Vagina (tissue), 2 donors: Measurements from ENCODE around the gene KIDINS220. TPM values are rescaled to one million over a fixed set of nuclear protein-coding genes. Genes with fewer than 3 reads are reported as not detected.
A peak's percentile ranks its signal among the peaks of the same experiment; 100 is the strongest.

ENCODE experiments used
- DNase-seq, 2 donors: peaks; one replicate each; pipeline ENCODE4 v3.0.0-alpha.2; 2017; ENCODE audit errors: extremely low spot score in 2 of 2
- H3K27ac ChIP-seq: fragments of 200-600 bp; sonication (generic); one replicate; pipeline ENCODE4 v1.5.1; 2019
- H3K27me3 ChIP-seq: fragments of 200-600 bp; sonication (generic); one replicate; pipeline ENCODE4 v1.5.1; 2019
- H3K36me3 ChIP-seq, 2 donors: fragments of 200-600 bp; sonication (generic); one replicate each; pipeline ENCODE4 v1.5.1; 2017 to 2019
- H3K4me1 ChIP-seq: fragments of 200-600 bp; sonication (generic); one replicate; pipeline ENCODE4 v1.5.1; 2019
- H3K4me3 ChIP-seq, 2 donors: fragments of 200-600 bp; sonication (generic); 1 replicate in 1 of 2; 2 replicates in 1 of 2; pipeline ENCODE4 v1.5.1; 2016 to 2019
- H3K9me3 ChIP-seq: fragments of 200-600 bp; sonication (generic); one replicate; pipeline ENCODE4 v1.5.1; 2019
- POLR2A ChIP-seq, 2 donors: fragments of 450-650 bp; IDR thresholded peaks; one replicate each; pipeline ENCODE4 v1.6.1; 2017; ENCODE audit warnings: antibody characterized with exemption in 2 of 2, mild to moderate bottlenecking in 2 of 2, moderate library complexity in 2 of 2
- POLR2AphosphoS5 ChIP-seq, 2 donors: sonication (generic); formaldehyde crosslinking; IDR thresholded peaks; one replicate each; pipeline ENCODE4 v1.9.0; 2017; ENCODE audit warnings: antibody characterized with exemption in 2 of 2, mild to moderate bottlenecking in 2 of 2, low read depth in 1 of 2; ENCODE audit not compliant: insufficient read depth in 1 of 2
- intact Hi-C: fragments of 100-400 bp; cut with DNase I; formaldehyde crosslinking; loops from one replicate; pipeline ENCODE4 v1.15.1; 2023
- total RNA-seq: library from RNA; depleted of rRNA; stranded (reverse); fragments of >200 nt; gene quantifications from one replicate; pipeline ENCODE4 v1.2.3, GENCODE V29; 2016
- TF ChIP-seq, protein P1 (sequence below), 3 experiments: fragments of 450-650 bp in 2 of 3; fragments of 200-600 bp in 1 of 3; sonication (generic) in 1 of 3; IDR thresholded peaks; one replicate each; pipeline ENCODE4 v1.5.1; 2017 to 2019; ENCODE audit warnings: antibody characterized with exemption in 3 of 3, mild to moderate bottlenecking in 2 of 3, moderate library complexity in 2 of 3

The KIDINS220 gene
- total RNA-seq, 1 donor from 2014 or later: 67.8 TPM

DNA sequence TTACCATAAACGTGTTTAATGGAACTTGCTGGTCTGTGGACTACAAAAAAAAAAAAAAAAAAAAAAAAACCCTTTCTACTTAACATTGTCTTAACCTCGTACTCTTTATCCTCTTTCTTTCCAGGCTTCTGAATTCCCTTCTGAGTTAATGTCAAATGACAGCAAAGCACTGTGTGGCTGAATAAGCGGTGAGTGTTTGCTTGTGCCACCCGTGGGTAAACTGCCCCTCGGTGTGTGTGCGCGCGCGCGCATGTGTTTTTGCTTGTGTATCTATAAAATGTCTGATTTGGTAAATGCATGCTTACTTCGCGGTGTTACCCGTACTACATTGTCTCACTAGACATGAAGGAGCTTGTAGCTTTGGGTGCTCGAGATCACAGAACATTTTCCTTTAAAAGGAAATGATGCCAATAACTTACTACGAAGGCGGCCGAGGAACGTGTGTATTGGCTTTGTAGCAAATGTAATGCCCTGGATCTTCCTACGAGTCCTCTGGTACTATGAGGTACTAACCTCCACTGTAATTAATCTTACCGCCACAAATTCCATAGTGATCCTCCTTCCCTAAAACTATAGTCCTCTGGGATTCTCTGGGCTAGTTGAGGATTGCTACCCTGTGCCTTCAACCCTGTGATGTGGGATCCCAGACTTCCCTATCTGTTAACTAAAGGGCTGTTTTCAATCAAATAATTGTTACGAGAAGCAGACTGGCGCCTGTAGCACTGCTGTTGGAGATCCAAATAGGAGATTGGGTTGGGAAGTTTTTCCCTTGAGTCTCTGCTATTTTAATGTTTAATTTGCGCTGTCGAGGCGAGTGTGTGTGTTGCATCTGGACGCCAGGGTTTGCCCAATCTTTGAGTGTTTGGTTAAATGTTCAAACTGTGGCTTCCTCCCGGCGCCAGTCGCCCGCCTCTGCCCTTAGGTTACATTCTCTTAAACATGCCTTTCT is 154.4 kb downstream of the KIDINS220 start:
- DNase-seq: no peak
- TF ChIP-seq, protein P1, sequence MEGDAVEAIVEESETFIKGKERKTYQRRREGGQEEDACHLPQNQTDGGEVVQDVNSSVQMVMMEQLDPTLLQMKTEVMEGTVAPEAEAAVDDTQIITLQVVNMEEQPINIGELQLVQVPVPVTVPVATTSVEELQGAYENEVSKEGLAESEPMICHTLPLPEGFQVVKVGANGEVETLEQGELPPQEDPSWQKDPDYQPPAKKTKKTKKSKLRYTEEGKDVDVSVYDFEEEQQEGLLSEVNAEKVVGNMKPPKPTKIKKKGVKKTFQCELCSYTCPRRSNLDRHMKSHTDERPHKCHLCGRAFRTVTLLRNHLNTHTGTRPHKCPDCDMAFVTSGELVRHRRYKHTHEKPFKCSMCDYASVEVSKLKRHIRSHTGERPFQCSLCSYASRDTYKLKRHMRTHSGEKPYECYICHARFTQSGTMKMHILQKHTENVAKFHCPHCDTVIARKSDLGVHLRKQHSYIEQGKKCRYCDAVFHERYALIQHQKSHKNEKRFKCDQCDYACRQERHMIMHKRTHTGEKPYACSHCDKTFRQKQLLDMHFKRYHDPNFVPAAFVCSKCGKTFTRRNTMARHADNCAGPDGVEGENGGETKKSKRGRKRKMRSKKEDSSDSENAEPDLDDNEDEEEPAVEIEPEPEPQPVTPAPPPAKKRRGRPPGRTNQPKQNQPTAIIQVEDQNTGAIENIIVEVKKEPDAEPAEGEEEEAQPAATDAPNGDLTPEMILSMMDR (IDR thresholded peaks at IDR 0.05): peak in 1 of 3 experiments; percentile 12
- no peak for TF ChIP-seq POLR2AphosphoS5 (IDR thresholded peaks at IDR 0.05; ENCODE audit: insufficient read depth in 1 of 2, low read depth in 1 of 2)
- TF ChIP-seq POLR2A (IDR thresholded peaks at IDR 0.05): peak in 1 of 2 donors; percentile 17
- intact Hi-C loops: loop anchor here (5.0 kb wide), 2 partner anchors 71 to 146 kb away; no protein-coding TSS in a partner anchor
- Histone ChIP-seq H3K9me3 (no peaks in the 10 kb centered on the region), H3K27me3 (no peaks in the 10 kb centered on the region), H3K4me3 (peak overlapping the region; percentile 63 to 94), H3K27ac (peak overlapping the region; percentile 88), H3K4me1 (peaks cover 41% of the 10 kb centered on the region), H3K36me3 (no peaks in the 10 kb centered on the region)

DNA sequence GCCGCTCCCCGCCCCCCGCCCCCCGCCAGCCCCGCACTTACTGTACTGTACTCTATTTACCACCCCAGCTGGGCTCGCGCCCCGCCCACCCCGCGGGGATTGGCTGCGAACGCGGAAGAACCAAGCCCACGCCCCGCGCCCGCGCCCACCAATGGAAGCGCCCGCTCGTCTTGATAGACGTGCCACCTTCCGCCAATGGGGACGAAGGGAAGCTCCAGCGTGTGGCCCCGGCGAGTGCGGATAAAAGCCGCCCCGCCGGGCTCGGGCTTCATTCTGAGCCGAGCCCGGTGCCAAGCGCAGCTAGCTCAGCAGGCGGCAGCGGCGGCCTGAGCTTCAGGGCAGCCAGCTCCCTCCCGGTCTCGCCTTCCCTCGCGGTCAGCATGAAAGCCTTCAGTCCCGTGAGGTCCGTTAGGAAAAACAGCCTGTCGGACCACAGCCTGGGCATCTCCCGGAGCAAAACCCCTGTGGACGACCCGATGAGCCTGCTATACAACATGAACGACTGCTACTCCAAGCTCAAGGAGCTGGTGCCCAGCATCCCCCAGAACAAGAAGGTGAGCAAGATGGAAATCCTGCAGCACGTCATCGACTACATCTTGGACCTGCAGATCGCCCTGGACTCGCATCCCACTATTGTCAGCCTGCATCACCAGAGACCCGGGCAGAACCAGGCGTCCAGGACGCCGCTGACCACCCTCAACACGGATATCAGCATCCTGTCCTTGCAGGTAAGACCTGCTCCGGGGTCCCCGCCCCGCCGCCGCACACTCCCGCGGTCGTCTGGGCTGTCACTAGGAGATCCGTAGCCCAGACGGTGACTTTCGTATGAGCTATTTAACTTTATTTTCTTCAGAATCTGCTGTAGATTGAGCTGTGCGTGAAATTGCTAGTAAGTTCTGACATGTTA is 155.4 kb downstream of the KIDINS220 start, which contains the start of gene ID2:
Gene ID2, plus strand, starts transcription at position 271 of the 907 bp plus-strand sequence. Its CDS starts 110 bp downstream, at position 381.
- intact Hi-C loops: loop anchor here (5.0 kb wide), 2 partner anchors 70 to 145 kb away; no protein-coding TSS in a partner anchor
- H3K27me3 ChIP-seq: no peaks in the 10 kb centered on the region
- H3K27ac ChIP-seq: peak within 1 kb of the TSS; percentile 95
- TF ChIP-seq POLR2AphosphoS5 (IDR thresholded peaks at IDR 0.05; ENCODE audit: insufficient read depth in 1 of 2, low read depth in 1 of 2): peak; percentile 68 to 99
- TF ChIP-seq, protein P1 (IDR thresholded peaks at IDR 0.05): no peak
- peak; percentile 67 to 99 for TF ChIP-seq POLR2A (IDR thresholded peaks at IDR 0.05)
- peak; percentile 97 to 99 for DNase-seq
- H3K4me3 ChIP-seq: peak within 1 kb of the TSS; percentile 66 to 94
- no peaks in the 10 kb centered on the region for H3K9me3 ChIP-seq
- no peaks in the 10 kb centered on the region for H3K36me3 ChIP-seq
- peaks cover 50% of the 10 kb centered on the region for H3K4me1 ChIP-seq

DNA sequence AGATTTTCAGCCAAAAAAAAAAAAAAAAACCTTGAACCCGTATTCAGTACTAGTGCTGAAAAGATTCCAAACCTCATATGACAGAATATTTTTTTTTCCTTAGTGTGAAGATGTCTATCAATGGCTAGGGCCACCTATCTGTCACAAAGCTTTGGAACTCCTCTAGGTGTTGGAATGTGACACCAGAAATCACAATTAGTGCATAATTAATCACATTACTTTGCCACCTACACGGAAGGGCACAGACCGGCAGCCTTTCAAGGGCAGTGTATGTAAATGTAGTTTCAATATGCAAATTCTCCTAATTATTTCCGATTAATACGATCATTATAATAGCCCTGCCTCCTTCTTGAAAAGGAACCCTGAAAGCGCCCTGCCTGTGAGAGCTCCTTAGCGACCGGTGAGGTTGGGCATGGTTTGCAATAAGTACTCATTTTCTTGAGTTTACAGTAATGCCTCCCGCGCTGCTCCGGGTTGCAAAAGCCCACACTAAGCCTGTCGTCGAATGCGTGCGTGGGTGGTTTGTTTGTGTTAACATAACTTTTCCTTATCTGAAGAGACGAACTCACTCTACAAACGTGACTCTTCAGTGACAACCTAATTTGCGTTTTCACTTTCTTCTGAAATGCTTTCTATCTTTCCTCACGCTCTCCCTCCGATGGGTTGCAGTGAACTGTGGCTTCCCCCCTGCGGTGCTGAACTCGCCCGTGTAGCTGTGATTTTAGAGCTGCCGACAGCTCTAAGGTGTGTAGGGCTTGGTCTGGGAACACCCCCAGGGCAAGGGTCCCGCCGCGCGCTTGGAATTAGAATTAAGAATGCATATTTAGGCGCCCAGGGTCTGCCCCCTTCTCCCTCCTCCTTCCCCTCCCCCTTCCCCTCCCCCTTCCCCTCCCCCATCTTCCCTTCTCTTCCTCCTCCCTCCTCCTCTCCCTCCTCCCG is 156.3 kb downstream of the KIDINS220 start:
- peak overlapping the region; percentile 66 to 94 for H3K4me3 ChIP-seq
- no peaks in the 10 kb centered on the region for H3K9me3 ChIP-seq
- DNase-seq: peak in 1 of 2 donors; percentile 70
- peaks cover 60% of the 10 kb centered on the region for H3K4me1 ChIP-seq
- H3K36me3 ChIP-seq: no peaks in the 10 kb centered on the region
- intact Hi-C loops: loop anchor here (5.0 kb wide), 2 partner anchors 69 to 144 kb away; no protein-coding TSS in a partner anchor
- H3K27me3 ChIP-seq: no peaks in the 10 kb centered on the region
- H3K27ac ChIP-seq: peak overlapping the region; percentile 95
- TF ChIP-seq, protein P1 (IDR thresholded peaks at IDR 0.05): no peak
- TF ChIP-seq POLR2A (IDR thresholded peaks at IDR 0.05) (no peak), POLR2AphosphoS5 (IDR thresholded peaks at IDR 0.05; ENCODE audit: insufficient read depth in 1 of 2, low read depth in 1 of 2) (no peak)
